Measurements from ENCODE around the gene SLC25A41. TPM values are rescaled to one million over a fixed set of nuclear protein-coding genes. Genes with fewer than 3 reads are reported as not detected.

The SLC25A41 gene
- total RNA-seq, 4 donors from 2014 or later, result 2.5 TPM; not detected in 3

GRCh38 chr19:6459262-6460098 is 25.9 kb upstream of the SLC25A41 start, which contains the start of gene SLC25A23:
Gene SLC25A23 (minus strand): TSS chr19:6459792. CDS start chr19:6459628, 164 bp downstream.
- Histone ChIP-seq H3K27ac (peak within 1 kb of the TSS; percentile 85 to 94 (median 90)), H3K27me3 (no peaks in the 10 kb centered on the region), H3K4me3 (peak within 1 kb of the TSS; percentile 78 to 98 (median 78)), H3K36me3 (peaks cover 0 to 26% (median 0%) of the 10 kb centered on the region in 3 donors), H3K4me1 (peaks cover 0 to 13% (median 8%) of the 10 kb centered on the region in 4 donors), H3K9me3 (no peaks in the 10 kb centered on the region)
- peak; percentile 29 to 34 for TF ChIP-seq POLR2A (IDR thresholded peaks at IDR 0.05)
- TF ChIP-seq CTCF (IDR thresholded peaks at IDR 0.05), result no peak
- DNase-seq, result peak; percentile 51 to 88 (median 81)

GRCh38 chr19:6458695-6459261 is 25.2 kb upstream of the SLC25A41 start:
- H3K9me3 ChIP-seq, result peaks cover 0 to 7% (median 0%) of the 10 kb centered on the region in 4 donors
- H3K4me1 ChIP-seq, result peaks cover 0 to 13% (median 8%) of the 10 kb centered on the region in 4 donors
- H3K36me3 ChIP-seq, result peaks cover 0 to 33% (median 0%) of the 10 kb centered on the region in 3 donors
- H3K27ac ChIP-seq, result peak overlapping the region in 3 of 4 donors; percentile 85 to 94 (median 89)
- peak overlapping the region; percentile 78 to 98 (median 78) for H3K4me3 ChIP-seq
- peak in 1 of 3 donors; percentile 64 for DNase-seq
- TF ChIP-seq CTCF (IDR thresholded peaks at IDR 0.05) (peak in 1 of 6 experiments; percentile 7), POLR2A (IDR thresholded peaks at IDR 0.05) (no peak)
- H3K27me3 ChIP-seq, result no peaks in the 10 kb centered on the region

- Histone ChIP-seq H3K27me3 (no peaks in the 10 kb centered on the region), H3K27ac (no peak overlapping the region), H3K4me3 (peak overlapping the region in 2 of 4 donors; percentile 78 to 98), H3K4me1 (peaks cover 0 to 13% (median 8%) of the 10 kb centered on the region in 4 donors), H3K9me3 (peaks cover 0 to 8% (median 0%) of the 10 kb centered on the region in 4 donors), H3K36me3 (peaks cover 0 to 40% (median 0%) of the 10 kb centered on the region in 3 donors)
- no peak for TF ChIP-seq POLR2A (IDR thresholded peaks at IDR 0.05)
- TF ChIP-seq CTCF (IDR thresholded peaks at IDR 0.05), result no peak
- no peak for DNase-seq
Measured at GRCh38 chr19:6457958-6458694, 24.6 kb upstream of the SLC25A41 start.

- TF ChIP-seq CTCF (IDR thresholded peaks at IDR 0.05), result no peak
- TF ChIP-seq POLR2A (IDR thresholded peaks at IDR 0.05), result no peak
- Histone ChIP-seq H3K27ac (no peak overlapping the region), H3K27me3 (no peaks in the 10 kb centered on the region), H3K36me3 (peaks cover 0 to 53% (median 0%) of the 10 kb centered on the region in 3 donors), H3K4me1 (peaks cover 0 to 11% (median 7%) of the 10 kb centered on the region in 4 donors), H3K9me3 (peaks cover 0 to 8% (median 0%) of the 10 kb centered on the region in 4 donors), H3K4me3 (no peak overlapping the region)
- DNase-seq, result no peak
Measured at GRCh38 chr19:6455924-6456323, 22.4 kb upstream of the SLC25A41 start.

GRCh38 chr19:6453951-6454565 is 20.5 kb upstream of the SLC25A41 start:
- no peak for TF ChIP-seq CTCF (IDR thresholded peaks at IDR 0.05)
- TF ChIP-seq POLR2A (IDR thresholded peaks at IDR 0.05), result no peak
- no peak for DNase-seq
- no peaks in the 10 kb centered on the region for H3K27me3 ChIP-seq
- peaks cover 0 to 8% (median 0%) of the 10 kb centered on the region in 4 donors for H3K9me3 ChIP-seq
- H3K4me1 ChIP-seq, result peaks cover 0 to 7% (median 4%) of the 10 kb centered on the region in 4 donors
- H3K4me3 ChIP-seq, result no peak overlapping the region
- H3K27ac ChIP-seq, result no peak overlapping the region
- H3K36me3 ChIP-seq, result peaks cover 0 to 53% (median 0%) of the 10 kb centered on the region in 3 donors

Data from Peyer's patch (tissue), 4 donors.